ENCODE data around the gene ING4. TPM values are rescaled to one million over a fixed set of nuclear protein-coding genes. Genes with fewer than 3 reads are reported as not detected.

ING4 gene
- total and polyA plus RNA-seq, 2 of the 13 experiments (the other 11 are each of a cell fraction or from before 2014, with no cell fraction given): 14.4 to 32.4 TPM

DNA sequence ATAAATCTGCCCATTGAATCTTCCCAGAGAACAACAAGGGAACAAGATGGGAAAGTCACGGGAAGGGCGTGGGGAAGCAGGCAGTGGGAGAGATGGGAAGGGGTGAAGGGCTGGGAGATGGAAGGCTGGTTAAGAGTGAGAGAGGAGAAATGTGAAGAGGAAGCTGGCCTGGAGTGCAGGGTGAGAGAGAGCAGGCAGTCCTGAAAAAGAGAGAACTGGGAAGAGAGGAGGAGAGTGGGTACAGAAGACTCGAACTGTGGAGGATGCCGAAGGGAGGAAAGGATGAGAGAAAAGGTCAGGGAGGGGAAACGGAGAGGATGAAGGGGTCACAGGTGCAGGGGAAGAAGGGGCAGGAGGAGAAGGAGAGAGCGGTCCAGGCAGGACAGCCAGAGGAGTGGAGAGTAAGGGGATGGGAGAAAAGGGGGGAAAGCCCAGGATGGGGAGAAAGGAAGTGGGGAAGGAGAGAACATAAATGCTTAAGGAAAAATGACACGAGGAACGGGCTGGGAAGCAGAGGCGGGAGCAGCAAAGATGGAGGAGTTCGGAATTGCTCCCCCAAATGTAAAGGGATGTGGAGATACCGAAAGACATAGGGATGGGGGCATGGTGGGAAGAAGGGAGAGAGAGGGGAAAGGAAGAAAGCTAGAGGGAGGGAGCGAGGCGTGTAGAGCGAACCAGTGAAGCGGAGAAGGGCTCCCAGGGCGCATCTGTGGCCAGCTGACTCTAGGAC is 36.5 kb upstream of the ING4 start:
- no peak overlapping the region for H2AFZ ChIP-seq (ENCODE audit: low read length)
- no peaks in the 10 kb centered on the region for H3K9me3 ChIP-seq (ENCODE audit: low read length)
- H3K9ac ChIP-seq (ENCODE audit: insufficient read depth, low read depth, low read length): no peak overlapping the region
- peak overlapping the region in 1 of 3 experiments; percentile 74; a peak in 1 of 6 replicates for H3K4me3 ChIP-seq (replicated peaks in 1 of 3; ENCODE audit: insufficient read depth in 1 of 3, low read depth in 2 of 3, low read length in 3 of 3)
- ATAC-seq: no peak
- POLR2A ChIA-PET: interaction anchor here (1.4 to 1.9 kb wide), 2 partner anchors 10 to 24 kb away, joined by 6 to 9 read pairs; partner anchors contain the start of genes COPS7A and ZNF384
- intact Hi-C loops (cut with micrococcal nuclease; ENCODE audit: unreplicated experiment): loop anchor here (2.0 to 5.0 kb wide), 2 partner anchors 83 to 147 kb away; no protein-coding TSS in a partner anchor
- TF ChIP-seq HOXA5 (CRISPR knock-in tag; IDR thresholded peaks at IDR 0.05) (no peak), PCBP2 (optimal IDR thresholded peaks at IDR 0.05; ENCODE audit: low read depth, low read length, poor library complexity, severe bottlenecking) (peak; percentile 24)
- 33% methylated on average over 16 of the region's 16 CpGs for WGBS (ENCODE audit: low lambda C conversion rate)
- in situ Hi-C loops (cut with HindIII; ENCODE audit: extremely low pct_ligation_motif_present, low pct_unique_long_range_greater_than_20kb): loop anchor here (5.0 kb wide), 2 partner anchors 37 to 82 kb away; partner anchors contain the start of gene ING4
- H3K27me3 ChIP-seq (ENCODE audit: control insufficient read depth in 1 of 2, insufficient read depth in 2 of 2, low read length in 2 of 2): peaks cover 9 to 65% of the 10 kb centered on the region in 2 experiments
- H4K20me1 ChIP-seq (ENCODE audit: insufficient read depth, low read length): no peaks in the 10 kb centered on the region
- peak overlapping the region; percentile 69; the same call in 1 of the 2 replicates for H3K4me2 ChIP-seq (ENCODE audit: low read depth, low read length)
- CTCF ChIA-PET (ENCODE audit: low intra/inter-chr PET ratio, low total read pairs): interaction anchor here (1.3 to 1.5 kb wide), 2 partner anchors 32 to 82 kb away, joined by 3 to 7 read pairs; no protein-coding TSS in a partner anchor
- BruUV-seq (replicated peaks): no TSS peak
- H3K79me2 ChIP-seq (ENCODE audit: insufficient read depth, low read length): no peaks in the 10 kb centered on the region
- DNase-seq (ENCODE audit: low spot score): no peak
- H3K4me1 ChIP-seq (ENCODE audit: insufficient read depth, low read length): peaks cover 28% of the 10 kb centered on the region
- no peak for FAIRE-seq
- H3K27ac ChIP-seq (ENCODE audit: extremely low read length, insufficient read depth, low read length): no peak overlapping the region
- H3K36me3 ChIP-seq (replicated peaks in 1 of 2; ENCODE audit: control insufficient read depth in 1 of 2, insufficient read depth in 2 of 2, low read length in 2 of 2): no peaks in the 10 kb centered on the region

DNA sequence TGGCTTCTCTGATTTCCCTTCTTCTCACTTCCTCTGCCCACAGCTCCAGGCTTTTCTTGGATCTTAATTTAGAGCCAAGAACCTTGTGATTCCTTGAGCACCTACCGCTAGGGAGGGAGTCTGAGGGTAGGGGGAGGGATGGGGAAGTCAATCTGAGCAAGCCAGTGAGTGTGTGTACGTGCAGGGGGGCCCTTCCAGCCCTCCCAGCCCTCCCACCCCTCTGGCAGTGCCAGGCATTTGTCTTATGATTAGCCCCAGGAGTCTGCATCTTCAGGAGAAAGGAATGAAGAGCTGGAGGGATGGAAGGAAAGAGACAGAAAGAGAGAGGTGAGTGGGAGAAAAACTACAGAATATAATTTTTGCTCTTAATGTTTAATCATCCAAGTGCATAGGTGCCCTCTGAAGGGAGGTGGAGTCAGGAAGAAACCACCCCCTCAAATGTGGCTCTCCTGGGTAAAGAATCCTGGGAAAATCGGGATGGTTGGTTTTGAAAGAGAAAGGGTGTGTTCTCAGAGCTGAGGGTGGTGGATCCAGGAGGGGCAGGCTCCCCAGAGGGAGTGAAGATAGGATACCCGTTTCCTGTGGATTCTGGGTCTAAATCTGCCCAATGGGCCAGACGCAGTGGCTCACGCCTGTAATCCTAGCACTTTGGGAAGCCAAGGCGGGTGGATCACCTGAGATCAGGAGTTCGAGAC is 35.6 kb upstream of the ING4 start:
- DNase-seq (ENCODE audit: low spot score): no peak
- BruUV-seq (replicated peaks): no TSS peak
- no peak overlapping the region for H3K9ac ChIP-seq (ENCODE audit: insufficient read depth, low read depth, low read length)
- 22% methylated on average over 8 of the region's 8 CpGs for WGBS (ENCODE audit: low lambda C conversion rate)
- no peaks in the 10 kb centered on the region for H3K9me3 ChIP-seq (ENCODE audit: low read length)
- H3K27me3 ChIP-seq (ENCODE audit: control insufficient read depth in 1 of 2, insufficient read depth in 2 of 2, low read length in 2 of 2): peaks cover 9 to 68% of the 10 kb centered on the region in 2 experiments
- intact Hi-C loops (cut with micrococcal nuclease; ENCODE audit: unreplicated experiment) (loop anchor here (2.0 to 5.0 kb wide), 2 partner anchors 82 to 146 kb away; no protein-coding TSS in a partner anchor), in situ Hi-C loops (cut with HindIII; ENCODE audit: extremely low pct_ligation_motif_present, low pct_unique_long_range_greater_than_20kb) (loop anchor here (5.0 kb wide), 2 partner anchors 36 to 81 kb away; partner anchors contain the start of gene ING4)
- ChIA-PET CTCF (ENCODE audit: low intra/inter-chr PET ratio, low total read pairs) (interaction anchor here (0.8 to 2.2 kb wide), 5 partner anchors 31 to 135 kb away, joined by 3 to 33 read pairs (median 5); no protein-coding TSS in a partner anchor), POLR2A (interaction anchor here (1.6 to 1.9 kb wide), 2 partner anchors 9 to 24 kb away, joined by 7 to 9 read pairs; partner anchors contain the start of genes COPS7A and ZNF384)
- no peak overlapping the region for H2AFZ ChIP-seq (ENCODE audit: low read length)
- no peak for ATAC-seq
- no peak overlapping the region for H3K4me3 ChIP-seq (replicated peaks in 1 of 3; ENCODE audit: insufficient read depth in 1 of 3, low read depth in 2 of 3, low read length in 3 of 3)
- no peak overlapping the region for H3K27ac ChIP-seq (ENCODE audit: extremely low read length, insufficient read depth, low read length)
- H3K4me2 ChIP-seq (ENCODE audit: low read depth, low read length): no peak overlapping the region
- no peak for FAIRE-seq
- no peaks in the 10 kb centered on the region for H4K20me1 ChIP-seq (ENCODE audit: insufficient read depth, low read length)
- H3K4me1 ChIP-seq (ENCODE audit: insufficient read depth, low read length): peaks cover 30% of the 10 kb centered on the region
- no peaks in the 10 kb centered on the region for H3K79me2 ChIP-seq (ENCODE audit: insufficient read depth, low read length)
- H3K36me3 ChIP-seq (replicated peaks in 1 of 2; ENCODE audit: control insufficient read depth in 1 of 2, insufficient read depth in 2 of 2, low read length in 2 of 2): no peaks in the 10 kb centered on the region
- TF ChIP-seq MBD4 (IDR thresholded peaks at IDR 0.05; ENCODE audit: borderline replicate concordance, low read length) (no peak), GTF3A (CRISPR knock-in tag; conservative IDR thresholded peaks at IDR 0.05) (no peak), ZFY (CRISPR knock-in tag; IDR thresholded peaks at IDR 0.05) (no peak), ZFP36L2 (CRISPR knock-in tag; IDR thresholded peaks at IDR 0.05) (no peak), ZNF20 (CRISPR knock-in tag; IDR thresholded peaks at IDR 0.05) (no peak), DR1 (CRISPR knock-in tag; IDR thresholded peaks at IDR 0.05) (no peak), ZNF205 (CRISPR knock-in tag; IDR thresholded peaks at IDR 0.05) (no peak)
- TF ChIP-seq, protein P1, sequence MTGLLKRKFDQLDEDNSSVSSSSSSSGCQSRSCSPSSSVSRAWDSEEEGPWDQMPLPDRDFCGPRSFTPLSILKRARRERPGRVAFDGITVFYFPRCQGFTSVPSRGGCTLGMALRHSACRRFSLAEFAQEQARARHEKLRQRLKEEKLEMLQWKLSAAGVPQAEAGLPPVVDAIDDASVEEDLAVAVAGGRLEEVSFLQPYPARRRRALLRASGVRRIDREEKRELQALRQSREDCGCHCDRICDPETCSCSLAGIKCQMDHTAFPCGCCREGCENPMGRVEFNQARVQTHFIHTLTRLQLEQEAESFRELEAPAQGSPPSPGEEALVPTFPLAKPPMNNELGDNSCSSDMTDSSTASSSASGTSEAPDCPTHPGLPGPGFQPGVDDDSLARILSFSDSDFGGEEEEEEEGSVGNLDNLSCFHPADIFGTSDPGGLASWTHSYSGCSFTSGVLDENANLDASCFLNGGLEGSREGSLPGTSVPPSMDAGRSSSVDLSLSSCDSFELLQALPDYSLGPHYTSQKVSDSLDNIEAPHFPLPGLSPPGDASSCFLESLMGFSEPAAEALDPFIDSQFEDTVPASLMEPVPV (CRISPR knock-in tag; IDR thresholded peaks at IDR 0.05): no peak
- TF ChIP-seq, protein P2, sequence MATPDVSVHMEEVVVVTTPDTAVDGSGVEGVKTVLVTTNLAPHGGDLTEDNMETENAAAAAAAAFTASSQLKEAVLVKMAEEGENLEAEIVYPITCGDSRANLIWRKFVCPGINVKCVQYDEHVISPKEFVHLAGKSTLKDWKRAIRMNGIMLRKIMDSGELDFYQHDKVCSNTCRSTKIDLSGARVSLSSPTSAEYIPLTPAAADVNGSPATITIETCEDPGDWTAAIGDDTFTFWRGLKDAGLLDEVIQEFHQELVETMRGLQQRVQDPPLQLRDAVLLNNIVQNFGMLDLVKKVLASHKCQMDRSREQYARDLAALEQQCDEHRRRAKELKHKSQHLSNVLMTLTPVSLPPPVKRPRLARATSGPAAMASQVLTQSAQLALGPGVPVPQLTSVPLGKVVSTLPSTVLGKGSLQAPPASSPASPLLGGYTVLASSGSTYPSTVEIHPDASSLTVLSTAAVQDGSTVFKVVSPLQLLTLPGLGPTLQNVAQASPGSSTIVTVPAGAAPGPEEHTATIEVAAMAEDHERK (CRISPR knock-in tag; IDR thresholded peaks at IDR 0.05; ENCODE audit: low read depth): no peak
